Fibroblast of villous mesenchyme (primary cell): ENCODE measurements around the gene TCEAL8. TPM values are rescaled to one million over a fixed set of nuclear protein-coding genes. Genes with fewer than 3 reads are reported as not detected.

Experiments used
- DNase-seq: peaks from one replicate; pipeline ENCODE4 v3.0.0-alpha.2; 2010; ENCODE audit warnings: low read depth
- H3K4me3 ChIP-seq: 2 replicates; pipeline ENCODE4 v1.5.1; 2011; ENCODE audit warnings: low read depth, mild to moderate bottlenecking, low read length
- CTCF ChIP-seq: IDR thresholded peaks from 2 replicates; pipeline ENCODE4 v1.5.1; 2012; ENCODE audit warnings: low read depth, mild to moderate bottlenecking, low read length; ENCODE audit not compliant: insufficient read depth
- total RNA-seq: library from RNA; depleted of rRNA; stranded (reverse); fragments of >200 nt; gene quantifications from 2 replicates; pipeline ENCODE4 v1.2.3, GENCODE V29; 2012

Gene TCEAL8, protein sequence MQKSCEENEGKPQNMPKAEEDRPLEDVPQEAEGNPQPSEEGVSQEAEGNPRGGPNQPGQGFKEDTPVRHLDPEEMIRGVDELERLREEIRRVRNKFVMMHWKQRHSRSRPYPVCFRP
- total RNA-seq, result 108 and 125 TPM in 2 replicates

GRCh38 chrX:103254921-103255493, at the start of gene TCEAL8:
Gene TCEAL8, minus strand, starts transcription at chrX:103255155. Its CDS starts 1,176 bp downstream, at chrX:103253979.
- H3K4me3 ChIP-seq, result peak within 1 kb of the TSS; percentile 85
- no peak for TF ChIP-seq CTCF
- peak; percentile 76 for DNase-seq

- no peak for TF ChIP-seq CTCF
- DNase-seq, result no peak
- no peak overlapping the region for H3K4me3 ChIP-seq
Observed at GRCh38 chrX:103304705-103305104, 49.8 kb upstream of the TCEAL8 start.

DNA sequence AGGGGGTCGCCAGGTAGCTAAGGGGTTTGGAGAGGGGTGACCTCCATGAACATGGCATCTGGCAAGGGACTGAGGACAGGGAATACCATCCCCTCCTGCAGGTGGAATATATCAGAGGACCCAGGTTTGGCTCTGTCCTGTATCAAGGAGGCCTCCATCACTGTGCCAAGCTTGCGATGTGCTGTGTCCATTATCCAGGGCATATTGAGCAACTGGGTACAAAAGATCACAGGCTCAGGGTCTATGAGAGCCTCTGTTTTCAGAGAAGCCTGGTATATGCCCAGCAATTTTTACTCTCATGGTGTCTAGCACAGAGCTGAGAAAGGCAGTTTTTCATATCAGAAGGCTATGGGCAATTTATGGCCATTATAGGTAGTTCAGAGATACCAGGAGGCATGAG, 38.2 kb upstream of the TCEAL8 start:
- DNase-seq, result no peak
- TF ChIP-seq CTCF, result no peak
- no peak overlapping the region for H3K4me3 ChIP-seq

DNA sequence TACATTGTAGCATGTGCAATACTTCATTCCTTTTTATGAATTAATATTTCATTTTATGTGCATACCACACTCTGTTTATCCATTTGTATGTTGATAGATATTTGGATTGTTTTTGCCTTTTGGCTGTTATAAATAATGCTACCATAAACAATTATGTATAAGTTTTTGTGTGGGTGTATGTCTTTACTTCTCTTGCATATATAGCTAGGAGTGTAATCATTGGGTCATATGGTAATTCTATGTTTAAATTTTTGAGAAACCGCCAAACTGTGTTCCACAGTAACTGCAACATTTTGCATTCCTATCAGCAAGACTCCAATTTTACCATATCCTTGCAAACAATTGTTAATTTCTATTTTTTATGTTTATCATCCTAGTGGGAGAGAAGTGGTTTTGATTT, 24.7 kb upstream of the TCEAL8 start:
- no peak overlapping the region for H3K4me3 ChIP-seq
- no peak for DNase-seq
- no peak for TF ChIP-seq CTCF

DNA sequence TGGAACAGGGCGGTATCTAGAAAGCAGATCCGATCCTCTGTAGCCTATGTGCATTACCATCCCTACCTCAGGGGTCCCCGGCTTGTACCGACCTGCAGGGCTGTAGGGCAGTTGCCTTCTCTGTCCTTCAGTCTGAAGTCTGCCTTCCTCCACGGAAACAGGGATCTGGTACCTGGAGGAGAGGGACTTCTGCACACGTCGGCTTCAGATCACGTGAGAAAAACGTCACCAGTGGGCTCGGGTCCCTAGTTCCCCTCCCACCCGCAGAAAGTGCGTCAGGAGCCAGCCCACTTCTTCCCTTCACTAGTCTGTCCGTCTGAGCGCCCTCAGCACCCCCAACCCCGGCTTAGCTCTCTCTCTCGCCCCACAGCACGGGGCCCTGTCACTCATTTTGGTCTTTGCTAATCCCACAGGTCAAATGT, 21.6 kb upstream of the TCEAL8 start, which contains the start of gene TCEAL5:
Gene TCEAL5 (minus strand): TSS at position 170 of the 422 bp plus-strand sequence. CDS start 2,187 bp downstream, outside the sequence.
- DNase-seq, result no peak
- no peak within 1 kb of the TSS for H3K4me3 ChIP-seq

GRCh38 chrX:103275947-103276567, 21.1 kb upstream of the TCEAL8 start:
- H3K4me3 ChIP-seq, result no peak overlapping the region
- DNase-seq, result no peak
- no peak for TF ChIP-seq CTCF

More for the DNA sequence above, 21.6 kb upstream of the TCEAL8 start, which contains the start of gene TCEAL5:
- TF ChIP-seq CTCF, result no peak
